HG02798 (cell line): ENCODE measurements around the gene NOC2L.

Experiments used
- ATAC-seq: cut with Tn5 transposase; IDR thresholded peaks from one replicate; pipeline ENCODE4 v1.9.1; 2021; ENCODE audit warnings: mild to moderate bottlenecking; ENCODE audit not compliant: unreplicated experiment, poor library complexity

The NOC2L gene

GRCh38 chr1:919271-919872 is 39.7 kb downstream of the NOC2L start:
- ATAC-seq = no peak

GRCh38 chr1:918843-919242 is 40.2 kb downstream of the NOC2L start:
- no peak for ATAC-seq

GRCh38 chr1:918353-918752 is 40.7 kb downstream of the NOC2L start:
- no peak for ATAC-seq

GRCh38 chr1:917466-918091 is 41.5 kb downstream of the NOC2L start:
- ATAC-seq = no peak

- ATAC-seq = no peak
These were observed 42.0 kb downstream of the NOC2L start for GRCh38 chr1:917076-917459.

- no peak for ATAC-seq
These were observed 42.6 kb downstream of the NOC2L start for GRCh38 chr1:916173-917075.

- ATAC-seq = no peak
These were observed 43.5 kb downstream of the NOC2L start for GRCh38 chr1:915295-916172.

- no peak for ATAC-seq
These were observed 44.2 kb downstream of the NOC2L start for GRCh38 chr1:914891-915280.

GRCh38 chr1:914131-914890 is 44.7 kb downstream of the NOC2L start:
- no peak for ATAC-seq

GRCh38 chr1:913491-914130 is 45.4 kb downstream of the NOC2L start:
- ATAC-seq = no peak

GRCh38 chr1:912740-913301 is 46.2 kb downstream of the NOC2L start:
- ATAC-seq = no peak

- no peak for ATAC-seq
These were observed 46.9 kb downstream of the NOC2L start for GRCh38 chr1:911875-912739.

GRCh38 chr1:910881-911721 is 48.0 kb downstream of the NOC2L start:
- no peak for ATAC-seq

- ATAC-seq = no peak
These were observed 48.7 kb downstream of the NOC2L start for GRCh38 chr1:910311-910880.

- no peak for ATAC-seq
These were observed 49.2 kb downstream of the NOC2L start for GRCh38 chr1:909861-910310.

GRCh38 chr1:908661-909060 is 50.4 kb downstream of the NOC2L start:
- ATAC-seq = no peak
